Stimulated activated CD4-positive, alpha-beta T cell treated with anti-CD3 and anti-CD28 coated beads, Interleukin-1b, Interleukin-23, amount 100 ng/mL, for 1 hour (primary cell): ENCODE data around the gene PDZRN3.

Source experiments
- DNase-seq, 2 donors: peaks; one replicate each; pipeline ENCODE4 v3.0.0-alpha.2; 2020; ENCODE audit warnings: low read depth in 2 of 2

PDZRN3 gene

DNA sequence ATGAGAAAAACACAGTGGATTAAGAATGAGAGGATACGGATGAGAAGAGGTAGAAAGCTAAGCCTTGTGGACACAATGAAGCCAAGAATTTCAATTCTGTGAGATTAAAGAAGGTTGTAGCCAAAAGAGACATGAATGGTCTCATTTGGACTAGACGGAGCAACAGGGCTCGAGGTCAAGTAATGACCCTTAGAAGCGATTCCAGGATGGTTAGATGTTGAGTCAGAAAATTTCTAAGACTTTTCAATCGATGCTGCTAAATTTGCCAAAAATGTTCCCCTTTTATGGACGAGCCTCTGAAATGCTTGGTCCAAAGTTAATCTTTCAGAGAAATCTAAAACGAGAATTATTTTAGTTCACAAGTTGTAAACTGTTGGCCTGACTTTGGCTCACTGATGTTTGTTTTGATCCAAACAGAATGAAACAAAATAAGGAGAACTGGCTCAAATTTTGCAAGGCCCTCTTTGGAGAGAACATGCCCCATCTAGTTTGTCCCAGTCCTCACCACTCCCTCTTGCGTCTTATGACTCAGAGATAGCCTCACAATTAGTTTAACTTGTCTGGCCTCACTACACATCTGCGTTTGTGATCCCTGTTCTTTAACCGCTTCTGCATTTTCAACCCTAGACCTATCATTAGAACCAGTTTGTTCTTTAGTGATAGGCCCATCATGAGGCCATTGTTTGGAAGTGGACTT is 235.5 kb downstream of the PDZRN3 start:
- no peak for DNase-seq

GRCh38 chr3:73385568-73385967 is 239.2 kb downstream of the PDZRN3 start:
- DNase-seq, result no peak

DNA sequence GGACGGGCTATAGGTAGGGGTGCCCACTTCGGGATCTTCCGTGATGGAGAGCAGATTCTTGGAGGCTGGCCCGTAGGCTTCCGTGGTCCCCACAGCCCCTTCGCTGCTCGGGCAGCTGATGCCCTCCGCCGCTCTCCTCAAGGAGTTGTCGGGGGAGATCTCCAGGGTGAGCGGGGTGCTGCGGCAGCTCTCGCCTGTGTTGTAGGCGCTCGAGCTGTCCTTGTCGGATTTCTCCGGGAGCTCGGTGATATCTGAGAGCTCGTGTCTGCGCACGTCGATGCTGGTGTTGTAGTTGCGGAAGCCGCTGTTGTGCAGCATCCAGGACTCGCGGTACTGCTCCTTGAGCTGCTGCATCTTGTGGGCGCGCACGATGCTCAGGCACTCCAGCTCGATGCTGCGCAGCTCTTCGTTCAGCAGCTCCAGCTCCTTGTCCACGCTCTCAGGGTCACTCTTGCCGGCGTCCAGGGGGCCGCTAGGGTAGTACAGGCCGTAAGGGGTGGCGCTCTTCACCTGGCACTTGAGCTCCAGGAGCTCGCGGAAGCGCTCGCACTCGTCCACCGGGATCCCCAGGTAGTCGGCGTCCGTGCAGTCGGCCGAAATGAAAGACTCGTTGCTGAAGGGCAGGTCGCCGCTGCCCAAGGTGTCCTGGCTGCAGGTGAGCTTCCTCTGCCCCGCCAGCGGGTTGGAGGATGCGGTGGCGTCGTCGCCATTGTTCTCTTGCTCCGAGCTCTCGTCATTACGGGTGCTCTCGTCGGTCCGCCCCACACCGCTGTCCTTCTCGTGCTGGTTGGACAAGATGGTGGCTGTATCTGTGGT is 240.4 kb downstream of the PDZRN3 start:
- no peak for DNase-seq

- no peak for DNase-seq
Observed at GRCh38 chr3:73383470-73384049, 241.2 kb downstream of the PDZRN3 start.

DNA sequence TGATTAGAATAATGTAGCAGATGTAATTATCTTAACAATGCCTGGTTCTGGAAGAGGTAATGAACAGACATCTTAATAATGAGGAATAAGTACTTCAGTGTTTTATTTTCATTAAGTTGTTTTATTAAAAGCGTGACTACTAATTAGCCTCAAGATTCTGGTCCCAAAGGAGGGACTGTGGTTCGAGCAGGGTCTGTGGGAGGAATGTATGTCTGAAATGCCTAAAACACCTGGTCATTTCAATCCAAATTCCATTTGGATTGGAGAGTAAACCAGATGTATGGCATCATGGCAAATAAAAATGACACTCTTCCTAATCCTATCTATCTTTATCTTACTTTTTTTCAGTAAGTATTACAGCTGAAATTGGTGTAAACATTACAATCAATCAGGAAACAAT is 243.2 kb downstream of the PDZRN3 start:
- no peak for DNase-seq

DNA sequence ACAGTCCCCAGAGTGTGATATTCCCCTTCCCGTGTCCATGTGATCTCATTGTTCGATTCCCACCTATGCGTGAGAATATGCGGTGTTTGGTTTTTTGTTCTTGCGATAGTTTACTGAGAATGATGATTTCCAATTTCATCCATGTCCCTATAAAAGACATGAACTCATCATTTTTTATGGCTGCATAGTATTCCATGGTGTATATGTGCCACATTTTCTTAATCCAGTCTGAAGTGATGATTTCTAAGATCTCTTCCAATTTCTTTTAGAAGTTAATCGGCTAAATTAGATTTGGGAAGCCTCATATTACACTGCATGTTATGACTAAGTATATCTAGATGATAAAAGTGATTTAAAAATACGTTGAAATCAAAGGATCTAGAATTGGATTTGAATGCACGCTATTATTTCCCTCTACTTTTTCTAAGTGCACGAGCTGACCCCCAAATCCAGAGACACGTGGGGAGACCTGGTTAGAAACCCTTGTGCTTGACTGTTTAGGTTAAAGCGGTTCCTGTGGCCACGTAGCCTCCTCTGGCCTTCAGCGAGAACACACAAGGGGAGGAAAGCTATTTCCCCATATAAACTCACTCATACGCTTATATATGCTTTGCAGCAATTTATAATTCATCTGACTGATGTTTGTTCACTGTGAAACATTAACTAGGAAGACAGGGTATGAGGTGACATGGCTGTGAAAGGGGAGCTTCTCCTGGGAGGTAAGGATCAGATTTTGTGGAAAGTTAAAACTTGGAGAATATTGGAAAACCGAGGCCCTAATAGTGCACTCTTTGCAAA is 243.8 kb downstream of the PDZRN3 start:
- no peak for DNase-seq

GRCh38 chr3:73379465-73379864 is 245.3 kb downstream of the PDZRN3 start:
- DNase-seq, result no peak

- DNase-seq, result no peak
Observed at GRCh38 chr3:73378207-73378606, 246.5 kb downstream of the PDZRN3 start.

DNA sequence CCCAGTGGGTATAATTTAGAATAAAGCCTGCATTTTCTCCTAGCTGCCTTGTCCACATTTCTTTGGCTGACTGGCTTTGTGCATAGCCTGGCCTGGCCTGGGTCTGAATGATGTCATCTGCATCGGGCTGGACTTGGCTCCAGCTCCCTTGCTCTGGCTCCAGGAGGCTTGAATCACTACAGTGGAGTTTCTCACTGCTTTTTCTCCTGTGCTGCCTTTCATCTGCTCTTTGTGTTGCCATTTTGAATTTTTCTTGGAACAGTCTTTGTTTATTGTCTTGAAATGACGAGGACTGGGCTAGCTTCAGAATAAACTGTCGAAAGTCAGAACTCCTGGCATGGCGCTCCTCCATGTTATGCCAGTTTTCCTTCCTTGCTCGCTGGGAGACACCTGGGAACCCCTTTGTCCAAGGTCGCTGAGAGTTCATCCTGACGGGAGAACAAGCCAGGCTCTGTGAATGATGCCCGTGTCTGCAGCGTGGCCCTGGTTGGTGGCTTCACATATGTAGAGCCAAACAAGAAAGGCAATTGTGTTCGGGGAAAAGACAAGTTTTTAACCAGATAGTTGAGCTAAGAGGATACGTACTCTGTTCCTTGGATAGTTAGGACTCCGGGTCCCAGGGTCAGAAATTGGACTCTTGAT is 258.9 kb downstream of the PDZRN3 start:
- DNase-seq, result no peak

DNA sequence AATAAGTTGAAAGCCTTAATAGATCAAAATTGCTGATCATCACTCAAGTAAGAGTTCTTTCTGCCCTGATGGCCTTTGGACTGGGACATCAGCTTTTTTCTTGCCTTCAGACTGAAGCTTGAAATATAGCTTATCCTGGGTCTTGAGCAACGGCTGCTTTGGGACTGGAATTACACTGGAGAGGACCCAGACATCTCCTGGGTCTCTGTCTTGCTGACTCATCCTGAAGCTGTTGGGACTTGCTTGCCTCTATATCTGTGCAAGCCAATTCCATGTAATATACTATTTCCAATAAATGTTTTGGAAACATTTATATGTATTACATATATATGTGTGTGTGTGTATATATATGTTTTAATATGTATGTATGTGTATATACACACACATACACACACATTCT is 260.2 kb downstream of the PDZRN3 start:
- DNase-seq, result no peak

DNA sequence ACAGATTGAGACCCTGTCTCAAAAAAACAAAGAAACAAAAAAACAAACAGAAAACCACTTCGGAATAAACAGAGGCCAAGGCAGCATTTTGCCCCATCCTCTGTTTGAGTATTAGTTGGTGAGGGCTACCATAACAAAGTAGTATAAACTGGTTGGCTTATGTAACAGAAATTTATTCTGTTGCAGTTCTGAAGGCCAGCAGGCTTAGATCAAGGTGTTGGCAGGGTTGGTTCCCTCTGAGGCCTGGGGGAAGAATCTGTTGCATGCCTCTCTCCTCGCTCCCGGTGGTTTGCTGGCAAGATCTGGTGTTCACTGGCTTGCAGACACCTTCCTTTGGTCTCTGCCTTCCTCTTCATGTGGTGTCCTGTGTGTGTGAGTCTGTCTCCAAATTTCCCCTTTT is 261.6 kb downstream of the PDZRN3 start:
- no peak for DNase-seq

DNA sequence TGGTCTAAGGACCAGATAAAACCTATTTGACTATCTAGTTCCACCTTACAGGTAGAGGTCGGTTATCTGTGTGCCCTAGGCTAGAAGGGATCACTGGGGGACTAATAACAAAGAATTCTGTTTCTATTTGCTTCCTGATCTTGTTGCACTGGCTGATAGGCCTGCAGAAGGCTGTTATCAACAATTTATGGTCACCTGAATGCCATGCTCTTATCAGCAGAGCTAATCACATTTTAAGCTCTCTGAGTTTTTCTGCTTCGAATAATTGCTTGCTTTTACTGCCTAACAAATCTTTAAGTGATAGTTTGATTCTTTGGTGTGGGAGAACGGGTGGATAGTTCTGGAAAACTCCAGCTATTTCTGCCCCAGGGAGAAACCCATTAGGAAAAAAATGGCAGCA is 263.1 kb downstream of the PDZRN3 start:
- DNase-seq, result no peak

DNA sequence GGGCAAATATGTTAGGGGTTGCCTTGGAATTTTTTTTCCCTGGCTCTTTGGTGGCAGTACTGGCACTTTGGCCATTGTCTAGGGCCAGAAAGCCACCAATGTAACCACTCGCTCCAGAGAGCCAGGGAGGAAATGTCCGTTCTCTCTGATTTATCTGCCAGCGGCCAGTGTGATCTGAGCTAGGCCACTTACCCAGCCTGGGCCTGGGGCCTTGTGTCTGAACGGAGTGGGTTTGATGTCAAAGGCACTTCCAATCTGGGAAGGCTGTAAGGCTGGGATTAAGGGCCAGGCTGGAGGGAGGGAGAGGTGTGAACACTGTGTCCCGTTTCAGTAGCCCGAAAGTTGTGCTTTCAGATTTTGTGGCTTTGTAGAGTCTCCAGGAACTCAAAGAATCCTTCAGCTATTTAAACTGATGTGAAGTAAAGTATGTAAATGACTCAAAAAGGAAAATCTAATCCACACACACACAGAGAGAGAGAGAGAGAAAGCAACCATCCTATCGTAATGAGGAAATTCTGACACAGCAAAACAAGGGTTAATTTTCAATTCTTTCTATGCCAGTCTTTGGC is 271.0 kb downstream of the PDZRN3 start:
- no peak for DNase-seq

- no peak for DNase-seq
Observed at GRCh38 chr3:73352841-73353645, 271.7 kb downstream of the PDZRN3 start.

DNA sequence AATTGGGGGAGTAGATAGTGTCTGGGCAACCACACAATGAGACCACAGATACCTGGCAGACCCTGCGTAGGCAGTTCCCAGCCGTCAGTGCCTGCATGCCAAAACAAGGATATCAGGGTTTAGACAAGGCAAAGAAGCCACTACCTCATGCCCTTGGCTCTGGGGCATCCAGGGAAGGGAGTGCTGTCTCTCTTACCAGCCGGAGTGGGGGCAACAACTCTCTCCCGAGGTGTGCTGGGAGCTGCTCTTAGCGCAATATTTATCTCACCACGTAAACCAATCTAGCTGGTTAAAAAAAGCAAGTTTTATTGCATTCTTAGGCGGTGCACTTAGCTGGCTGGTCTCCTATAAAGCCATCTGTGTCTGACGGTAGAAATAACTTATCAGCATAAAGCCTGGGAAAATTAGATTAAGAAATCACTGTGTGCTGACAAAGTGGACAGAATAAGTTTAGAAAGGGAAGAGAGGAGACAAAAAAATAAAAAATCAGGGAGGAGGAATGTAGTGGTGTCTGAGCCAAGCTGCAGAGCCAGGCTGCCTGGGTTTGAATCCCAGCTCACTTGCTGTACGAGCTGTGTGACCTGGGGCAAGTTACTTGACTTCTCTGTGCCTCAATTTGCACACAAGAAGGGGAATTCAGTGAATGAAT is 273.2 kb downstream of the PDZRN3 start:
- DNase-seq, result no peak

DNA sequence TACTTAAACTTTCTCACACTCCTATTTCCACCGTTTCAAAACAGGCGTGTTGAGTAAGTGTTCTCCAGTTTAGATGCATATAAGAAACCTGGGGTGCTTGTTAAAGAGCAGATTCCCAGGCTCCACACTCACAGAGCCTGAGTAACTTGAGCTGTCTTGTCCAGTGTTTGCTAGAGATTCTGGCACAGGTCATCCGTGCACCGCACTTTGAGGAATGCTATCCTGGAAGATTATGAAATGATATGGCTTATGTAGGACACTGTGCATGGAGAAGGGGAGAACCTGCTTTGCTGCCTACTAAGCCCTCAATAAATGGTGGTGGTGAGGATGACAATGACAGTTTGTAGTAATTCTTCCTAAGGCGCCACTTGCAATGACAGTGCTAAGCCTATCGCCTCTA is 273.7 kb downstream of the PDZRN3 start:
- DNase-seq, result no peak

GRCh38 chr3:73349657-73350056 is 275.1 kb downstream of the PDZRN3 start:
- no peak for DNase-seq

DNA sequence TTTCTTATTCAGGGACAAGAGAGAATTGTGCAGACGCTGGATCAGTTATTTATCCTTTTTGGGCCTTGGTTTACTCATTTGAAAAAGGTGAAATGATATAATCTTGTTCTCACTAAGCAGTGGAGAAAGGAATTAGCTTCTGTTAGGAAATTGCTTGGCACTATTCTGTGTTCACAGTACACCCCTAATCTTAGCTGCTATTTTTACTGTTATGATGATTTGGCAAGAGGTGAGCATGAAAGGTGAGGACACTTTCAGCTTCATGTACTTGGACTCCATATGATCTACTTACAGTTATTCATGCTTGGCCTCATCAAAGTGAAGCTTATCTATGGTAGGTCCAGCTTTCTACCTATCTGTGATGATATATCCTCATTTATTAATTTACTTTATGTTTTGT is 282.7 kb downstream of the PDZRN3 start:
- DNase-seq, result no peak

DNA sequence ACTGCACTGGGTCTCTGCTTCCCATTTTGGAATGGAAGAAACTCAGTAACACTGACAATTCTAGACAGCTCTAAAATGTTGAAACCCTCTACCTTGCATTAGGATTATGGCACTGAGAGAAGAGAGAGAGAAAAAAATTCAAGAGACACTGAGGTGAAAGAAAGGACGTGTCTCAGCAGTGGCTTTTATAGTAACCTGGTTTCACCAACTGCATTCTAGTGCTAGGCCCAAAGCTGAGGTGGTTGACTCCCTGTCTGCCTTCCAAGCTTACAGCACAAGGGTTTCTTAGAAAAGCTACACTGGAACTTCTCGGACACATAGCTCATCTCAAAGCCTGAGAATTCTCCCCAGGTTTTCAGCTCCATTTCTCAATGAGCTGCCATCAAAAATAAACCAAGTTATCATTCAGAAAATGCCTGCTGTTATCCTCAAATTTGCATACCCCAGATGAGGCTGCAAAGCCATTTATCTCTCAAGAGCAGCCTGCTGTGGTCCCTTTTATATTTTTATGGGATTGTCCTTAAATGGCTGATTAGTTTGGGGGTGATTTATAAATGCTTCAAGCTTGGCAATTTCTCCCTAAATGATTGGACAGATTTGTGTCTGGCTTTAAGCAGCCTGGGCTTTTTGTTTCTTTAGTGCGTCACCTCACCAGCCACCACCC is 283.3 kb downstream of the PDZRN3 start:
- no peak for DNase-seq
